LNCaP clone FGC (cell line): ENCODE measurements around the gene BICC1.

Source experiments
- DNase-seq: peaks from one replicate; pipeline ENCODE4 v3.0.0-alpha.2; 2011; ENCODE audit warnings: low read depth
- H3K4me3 ChIP-seq: 2 replicates; pipeline ENCODE4 v1.5.1; 2011; ENCODE audit warnings: mild to moderate bottlenecking, low read depth, low read length, control low read depth
- TF ChIP-seq, protein P1 (sequence below): IDR thresholded peaks from 2 replicates; pipeline ENCODE4 v1.5.1; 2012; ENCODE audit warnings: mild to moderate bottlenecking; ENCODE audit not compliant: control insufficient read depth, insufficient read depth; ENCODE audit errors: extremely low read depth

The BICC1 gene

DNA sequence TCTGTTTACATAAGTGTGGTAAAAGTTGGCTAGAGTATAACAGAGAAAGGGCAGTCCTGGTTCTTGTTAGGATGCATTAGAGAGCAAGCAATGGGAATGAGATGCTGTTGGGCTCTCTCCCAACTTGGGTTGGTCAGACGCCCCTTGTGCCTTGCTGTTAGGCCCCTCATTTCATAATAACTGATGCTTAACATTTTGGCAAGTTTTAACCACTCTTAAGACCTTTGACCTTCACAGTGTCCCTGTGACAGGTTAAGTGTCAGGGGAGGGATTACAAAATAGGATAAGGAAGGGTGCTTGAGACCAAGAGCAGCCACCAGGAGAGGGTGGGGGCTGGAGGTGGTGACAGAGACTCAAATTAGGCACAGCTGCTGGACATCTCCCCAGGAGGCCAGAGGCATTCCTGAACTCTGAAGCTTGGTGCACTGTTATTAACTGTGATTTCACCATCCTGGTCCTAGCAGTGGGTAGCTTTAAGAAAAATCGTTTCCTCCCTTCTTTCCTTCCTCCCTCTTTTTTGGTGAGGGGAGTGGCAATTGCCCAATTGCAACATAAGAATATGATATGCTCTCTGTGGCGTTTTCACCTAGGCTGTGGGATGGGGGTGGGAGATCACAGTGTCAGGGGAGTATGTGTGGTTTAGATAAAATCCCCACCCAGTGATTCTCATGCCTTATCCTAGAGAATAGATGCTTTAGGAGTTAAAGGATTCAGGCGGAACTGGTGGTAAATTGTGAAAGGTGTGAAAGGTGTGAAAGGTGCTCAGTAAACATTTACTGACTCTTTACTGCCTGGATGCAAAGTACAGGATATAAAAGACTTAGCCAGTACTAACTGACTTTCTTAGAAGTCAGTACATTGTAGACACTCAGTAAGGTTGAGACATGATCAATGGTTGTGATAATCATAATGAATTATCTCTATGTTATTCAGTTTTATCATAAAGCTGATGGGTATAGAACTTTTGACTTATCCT, 270.5 kb downstream of the BICC1 start:
- TF ChIP-seq, protein P1, sequence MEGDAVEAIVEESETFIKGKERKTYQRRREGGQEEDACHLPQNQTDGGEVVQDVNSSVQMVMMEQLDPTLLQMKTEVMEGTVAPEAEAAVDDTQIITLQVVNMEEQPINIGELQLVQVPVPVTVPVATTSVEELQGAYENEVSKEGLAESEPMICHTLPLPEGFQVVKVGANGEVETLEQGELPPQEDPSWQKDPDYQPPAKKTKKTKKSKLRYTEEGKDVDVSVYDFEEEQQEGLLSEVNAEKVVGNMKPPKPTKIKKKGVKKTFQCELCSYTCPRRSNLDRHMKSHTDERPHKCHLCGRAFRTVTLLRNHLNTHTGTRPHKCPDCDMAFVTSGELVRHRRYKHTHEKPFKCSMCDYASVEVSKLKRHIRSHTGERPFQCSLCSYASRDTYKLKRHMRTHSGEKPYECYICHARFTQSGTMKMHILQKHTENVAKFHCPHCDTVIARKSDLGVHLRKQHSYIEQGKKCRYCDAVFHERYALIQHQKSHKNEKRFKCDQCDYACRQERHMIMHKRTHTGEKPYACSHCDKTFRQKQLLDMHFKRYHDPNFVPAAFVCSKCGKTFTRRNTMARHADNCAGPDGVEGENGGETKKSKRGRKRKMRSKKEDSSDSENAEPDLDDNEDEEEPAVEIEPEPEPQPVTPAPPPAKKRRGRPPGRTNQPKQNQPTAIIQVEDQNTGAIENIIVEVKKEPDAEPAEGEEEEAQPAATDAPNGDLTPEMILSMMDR, result no peak
- DNase-seq, result no peak
- no peak overlapping the region for H3K4me3 ChIP-seq

DNA sequence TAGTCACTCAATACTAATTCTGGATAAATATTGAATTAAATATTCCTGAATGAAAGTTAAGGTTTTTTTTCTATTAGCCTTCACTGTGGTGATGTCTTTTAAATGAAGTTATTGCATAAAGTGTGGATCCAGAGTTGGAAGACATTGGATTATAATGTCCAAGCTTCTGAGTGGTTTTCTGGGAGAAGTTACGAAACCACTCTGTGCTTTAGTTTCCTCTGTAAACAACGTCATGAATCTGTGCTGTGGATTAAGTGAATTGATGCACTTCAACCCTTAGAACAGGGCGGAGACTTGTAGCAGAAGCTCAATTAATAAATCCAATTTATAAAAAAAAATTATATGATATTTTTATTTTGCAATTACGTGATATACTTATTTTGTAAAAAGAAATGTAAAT, 271.7 kb downstream of the BICC1 start:
- TF ChIP-seq, protein P1, result no peak
- DNase-seq, result no peak
- H3K4me3 ChIP-seq, result no peak overlapping the region

DNA sequence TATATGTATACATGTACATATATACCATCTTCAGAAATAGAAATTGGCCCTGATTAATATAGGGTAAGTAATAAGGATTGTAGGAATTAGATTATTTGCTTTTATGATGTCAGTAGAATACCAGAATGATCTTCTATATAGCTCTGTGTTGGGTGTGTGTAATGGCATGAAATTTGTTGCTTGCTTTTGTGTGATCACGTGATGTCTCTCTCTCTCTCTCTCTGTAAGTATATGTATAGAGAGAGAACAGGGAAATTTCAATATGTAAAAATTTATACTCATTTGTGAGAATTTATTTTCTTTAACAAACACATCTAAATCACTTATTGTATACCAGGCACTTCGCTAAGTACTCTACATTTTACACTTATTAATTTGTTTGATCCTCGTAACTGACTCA, 272.7 kb downstream of the BICC1 start:
- H3K4me3 ChIP-seq, result no peak overlapping the region
- TF ChIP-seq, protein P1, result no peak
- DNase-seq, result no peak

DNA sequence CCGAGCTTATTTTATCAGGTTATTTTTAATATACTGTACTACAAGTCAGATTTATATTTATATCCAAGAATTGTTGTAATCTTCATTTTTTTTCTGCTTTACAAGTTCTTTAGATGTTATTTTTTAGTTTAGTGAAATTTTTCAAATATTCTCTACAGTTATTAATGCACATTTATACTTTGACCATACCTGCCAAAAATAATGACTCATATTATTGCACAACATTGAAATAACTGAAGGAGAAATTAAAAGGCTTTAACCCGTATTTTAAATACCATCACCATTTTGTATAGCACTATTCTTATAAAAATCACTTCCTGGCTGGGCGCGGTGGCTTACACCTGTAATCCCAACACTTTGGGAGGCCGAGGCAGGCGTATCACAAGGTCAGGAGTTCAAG, 278.5 kb downstream of the BICC1 start:
- no peak overlapping the region for H3K4me3 ChIP-seq
- DNase-seq, result no peak
- TF ChIP-seq, protein P1, result no peak

DNA sequence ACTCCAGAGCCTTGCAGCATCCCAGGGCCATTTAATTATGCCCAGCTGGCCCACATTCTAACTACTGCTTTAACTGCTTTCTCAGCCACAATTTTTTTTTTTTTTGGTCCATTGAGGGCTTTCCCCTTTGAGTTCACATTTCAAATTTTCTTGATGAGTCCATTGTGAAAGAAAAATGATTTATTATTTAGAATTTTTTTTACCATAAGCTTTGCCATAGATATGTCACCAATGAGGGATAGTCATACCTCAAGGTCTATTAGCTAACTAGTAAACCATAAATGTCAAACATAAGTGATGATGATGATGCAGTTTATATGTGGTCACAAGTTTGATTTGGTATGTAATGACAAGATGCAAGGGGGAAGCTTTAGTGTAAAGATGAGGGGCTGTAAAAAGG, 282.9 kb downstream of the BICC1 start:
- no peak for DNase-seq
- no peak overlapping the region for H3K4me3 ChIP-seq
- TF ChIP-seq, protein P1, result no peak

DNA sequence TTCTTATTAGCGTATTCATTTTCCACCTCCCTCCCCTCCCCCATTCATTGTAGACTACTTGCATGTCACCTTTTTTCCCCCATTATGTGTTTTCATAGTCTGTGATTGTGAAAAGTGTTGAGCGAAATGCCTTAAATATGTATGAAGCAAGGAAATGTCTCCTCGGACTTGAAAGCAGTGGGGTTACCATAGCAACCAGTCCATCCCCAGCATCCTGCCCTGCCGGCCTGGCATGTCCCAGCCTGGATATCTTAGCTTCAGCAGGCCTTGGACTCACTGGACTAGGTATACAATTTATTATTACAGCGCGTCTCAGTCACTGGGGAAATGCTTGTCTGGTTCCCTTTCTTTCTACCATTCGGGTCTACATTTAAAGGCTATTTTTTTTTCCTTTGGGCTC, 283.6 kb downstream of the BICC1 start:
- no peak for DNase-seq
- TF ChIP-seq, protein P1, result no peak
- H3K4me3 ChIP-seq, result no peak overlapping the region

DNA sequence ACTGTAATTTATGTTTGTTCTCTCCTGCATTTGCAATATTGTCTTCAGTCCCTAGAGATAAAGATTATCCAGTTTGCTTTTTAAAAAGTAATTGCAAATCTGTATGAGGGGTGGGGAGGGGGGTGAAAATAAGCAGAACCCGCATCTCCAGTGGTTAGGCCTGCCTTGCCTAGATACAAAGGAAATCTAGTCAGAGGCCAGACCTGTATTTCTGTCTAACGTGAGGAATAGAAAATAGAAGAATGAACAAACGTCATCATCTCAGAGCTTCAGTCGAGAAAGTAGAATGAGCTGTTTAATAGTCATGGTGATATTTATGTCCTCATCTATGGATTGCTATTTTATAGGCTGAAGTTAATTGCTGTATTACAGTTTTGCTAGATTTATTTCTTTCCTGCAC, 284.2 kb downstream of the BICC1 start:
- TF ChIP-seq, protein P1, result no peak
- no peak overlapping the region for H3K4me3 ChIP-seq
- DNase-seq, result no peak
